Stimulated activated CD4-positive, alpha-beta T cell treated with anti-CD3 and anti-CD28 coated beads, TNF-alpha, amount 100 ng/mL, for 48 hours (primary cell): Measurements from ENCODE around the gene EIF4A2.
A peak's percentile ranks its signal among the peaks of the same experiment; 100 is the strongest.
"Not testable (repeated sequence)": the region's sequence is repeated elsewhere in the genome, so short reads cannot be mapped to it uniquely, and the experiment has no call there.

Source experiments
- DNase-seq, 3 donors: peaks; one replicate each; pipeline ENCODE4 v3.0.0-alpha.2; 2020; ENCODE audit warnings: low read depth in 3 of 3

EIF4A2 gene

DNA sequence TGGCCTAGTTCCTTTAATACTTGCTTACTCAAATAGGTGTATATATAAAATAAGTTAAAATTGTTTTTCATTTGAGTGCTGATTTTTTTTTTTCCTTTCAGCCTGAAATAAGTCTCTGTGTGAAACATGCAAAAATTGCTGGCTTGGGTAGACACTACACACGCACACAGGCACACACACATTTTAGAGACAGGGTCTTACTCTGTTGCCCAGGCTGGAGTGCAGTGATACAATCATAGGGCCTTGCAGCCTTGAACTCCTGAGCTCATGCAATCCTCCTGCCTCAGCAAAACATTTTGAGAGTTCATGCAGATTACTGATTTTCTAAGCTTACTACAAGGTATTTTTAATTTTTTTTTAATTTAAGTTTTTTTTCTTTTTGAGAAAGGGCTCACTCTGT lies 35.6 kb downstream of the EIF4A2 start:
- no peak for DNase-seq

DNA sequence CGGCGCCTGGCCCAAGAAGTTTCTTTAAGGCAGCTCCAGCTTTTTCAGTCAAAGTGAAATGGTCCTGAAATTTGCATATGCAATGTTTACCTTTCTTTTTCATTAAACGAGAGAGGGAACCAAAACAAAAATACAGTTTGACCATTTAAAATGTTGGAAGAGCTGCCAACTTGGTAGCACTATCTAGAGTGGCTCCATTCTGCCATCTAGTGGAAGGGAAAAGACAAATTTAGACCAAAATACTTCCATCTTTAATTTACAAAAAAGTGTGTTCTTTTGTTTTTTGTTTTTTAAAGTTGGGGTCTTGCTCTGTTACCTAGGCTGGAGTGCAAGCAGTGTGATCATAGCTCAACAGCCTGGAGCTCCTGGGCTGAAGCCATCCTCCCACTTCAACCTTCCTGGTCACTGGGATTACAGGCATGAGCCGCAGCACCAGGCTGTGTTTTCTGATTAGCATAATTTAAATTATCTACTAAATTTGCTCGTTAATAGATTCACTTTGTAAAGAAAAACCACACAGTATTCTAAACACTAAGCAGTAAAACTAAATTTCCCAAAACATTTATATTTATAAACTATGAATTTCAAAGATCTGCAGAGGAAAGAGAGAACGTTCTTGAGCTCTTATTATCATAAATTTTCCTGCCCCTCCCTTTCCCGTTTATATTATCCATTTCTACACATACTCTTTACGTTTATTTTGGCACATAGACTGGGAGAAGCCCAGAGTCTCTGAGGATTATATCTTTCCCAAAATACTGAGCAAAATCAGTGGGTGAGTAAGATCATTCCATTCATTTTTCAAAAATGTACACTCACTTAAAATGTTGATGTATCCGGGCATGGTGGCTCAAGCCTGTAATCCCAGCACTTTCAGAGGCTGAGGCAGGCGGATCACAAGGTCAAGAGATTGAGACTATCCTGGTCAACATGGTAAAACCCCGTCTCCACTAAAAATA lies 38.3 kb downstream of the EIF4A2 start:
- peak in 1 of 3 donors; percentile 20 for DNase-seq

DNA sequence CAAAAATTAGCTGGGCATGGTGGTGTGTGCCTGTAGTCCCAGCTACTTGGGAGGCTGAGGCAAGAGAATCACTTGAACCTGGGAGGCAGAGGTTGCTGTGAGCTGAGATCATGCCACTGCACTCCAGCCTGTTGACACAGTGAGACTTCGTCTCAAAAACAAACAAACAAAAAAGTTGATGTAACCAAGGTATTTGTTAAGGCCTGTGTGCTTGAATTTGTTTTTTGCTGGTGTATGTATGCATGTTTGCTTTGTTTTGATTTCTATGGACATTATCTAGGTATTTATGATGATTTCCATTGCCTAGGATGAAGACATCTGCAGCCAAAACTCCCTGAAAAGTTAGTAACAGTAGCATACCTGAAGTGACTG lies 39.0 kb downstream of the EIF4A2 start:
- not testable (repeated sequence) for DNase-seq

DNA sequence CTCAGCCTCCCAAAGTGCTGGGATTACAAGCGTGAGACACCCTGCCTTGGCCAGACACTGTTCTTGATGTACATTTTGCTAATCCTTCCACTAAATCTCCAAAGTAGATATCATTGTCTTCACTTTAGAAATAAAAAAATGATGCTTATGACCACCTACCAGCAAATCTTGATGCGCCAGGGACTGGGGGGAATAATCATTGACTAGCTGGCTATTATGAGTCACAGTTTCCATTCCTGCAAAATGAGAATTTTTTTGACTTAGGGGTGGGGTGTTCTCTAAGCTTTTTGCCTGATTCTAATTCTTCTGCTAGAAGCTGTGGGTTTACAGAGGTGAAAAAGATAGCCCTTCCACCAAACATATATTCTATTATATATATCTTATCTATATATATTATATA lies 40.0 kb downstream of the EIF4A2 start:
- DNase-seq, result no peak

DNA sequence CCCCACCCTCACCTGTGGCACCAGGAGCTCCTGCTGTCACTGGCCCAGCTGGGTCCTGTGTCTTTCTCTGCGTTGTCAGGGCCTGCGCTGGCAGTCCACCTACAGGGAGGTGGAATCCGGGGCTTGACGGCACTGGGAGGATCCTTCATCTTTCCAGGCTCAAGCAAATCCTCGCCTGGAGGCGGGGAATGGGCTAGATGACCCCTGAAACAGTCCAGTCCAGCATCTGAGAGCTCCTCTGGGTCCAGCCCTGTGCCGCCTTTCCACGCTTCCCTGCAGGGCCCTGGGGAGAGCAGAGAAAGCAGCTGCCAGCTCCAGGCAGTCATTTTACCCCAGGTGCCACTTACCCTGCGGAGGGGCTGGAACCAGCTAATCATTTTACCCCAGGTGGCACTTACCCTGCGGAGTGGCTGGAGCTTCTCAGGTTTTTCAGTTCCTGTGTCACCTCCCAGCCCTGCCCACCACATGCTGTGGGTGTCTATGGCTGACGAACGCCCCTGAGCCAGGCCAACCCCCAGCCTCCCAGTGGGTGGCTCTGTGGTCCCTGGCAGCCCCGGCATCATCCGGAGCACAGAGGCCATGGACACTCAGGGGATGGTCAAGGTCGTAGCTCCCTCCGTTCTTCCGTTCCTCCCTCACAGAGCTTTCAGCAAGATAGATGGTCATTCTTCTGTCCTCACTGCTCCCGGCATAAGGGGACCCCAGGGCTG lies 41.2 kb downstream of the EIF4A2 start:
- DNase-seq, result no peak

DNA sequence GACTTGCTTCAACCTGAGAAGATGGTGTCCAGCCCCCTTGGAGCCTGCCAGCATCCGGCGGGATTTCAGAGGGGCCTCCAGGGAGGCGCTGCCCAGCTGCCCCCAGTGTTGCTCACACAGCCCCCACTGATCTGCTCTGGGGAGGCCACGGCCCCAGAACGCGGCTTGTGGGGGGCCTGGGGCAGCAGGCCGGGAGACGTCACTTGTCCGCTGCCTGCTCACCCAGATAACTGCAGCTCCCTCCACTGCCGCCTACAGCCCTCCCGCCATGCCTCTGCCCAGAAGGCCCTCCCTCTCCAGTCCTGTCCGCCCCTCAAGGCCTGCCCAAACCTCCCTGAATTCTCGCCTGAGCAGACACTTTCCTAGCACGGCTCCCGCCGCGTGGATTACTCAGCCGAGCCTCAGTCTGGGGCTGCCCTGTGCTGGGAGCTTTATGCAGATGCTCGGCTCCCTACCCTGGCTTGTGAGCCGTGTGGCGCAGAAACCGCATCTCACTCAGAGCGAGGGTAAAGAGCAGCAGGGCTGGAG lies 42.0 kb downstream of the EIF4A2 start:
- peak in 2 of 3 donors; percentile 24 to 57 for DNase-seq

DNA sequence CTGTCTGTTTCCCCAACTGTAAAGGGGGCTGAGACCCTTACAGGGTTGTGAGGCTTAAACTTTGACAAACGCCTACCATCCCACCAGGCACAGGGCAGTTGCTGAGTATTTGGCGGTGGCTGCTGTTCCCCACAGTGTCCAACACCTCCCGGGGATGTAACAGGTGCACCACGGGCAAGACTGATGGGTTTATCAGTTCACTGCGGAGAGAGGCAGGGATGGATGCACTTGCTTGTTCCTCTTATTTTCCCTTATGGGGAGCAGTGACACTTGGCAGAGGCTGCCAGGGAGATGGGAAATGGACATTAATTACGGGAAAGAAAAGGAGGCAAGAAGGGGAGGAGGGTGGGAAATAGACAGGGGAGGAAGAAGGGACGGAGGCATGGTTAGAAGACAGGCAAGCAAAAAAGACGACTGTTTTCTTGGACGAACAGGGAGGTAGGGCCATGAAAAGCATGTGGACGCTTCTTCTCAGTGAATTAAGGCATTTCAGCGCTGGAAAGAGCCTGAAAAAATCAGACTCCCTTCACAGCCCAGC lies 42.6 kb downstream of the EIF4A2 start:
- no peak for DNase-seq

DNA sequence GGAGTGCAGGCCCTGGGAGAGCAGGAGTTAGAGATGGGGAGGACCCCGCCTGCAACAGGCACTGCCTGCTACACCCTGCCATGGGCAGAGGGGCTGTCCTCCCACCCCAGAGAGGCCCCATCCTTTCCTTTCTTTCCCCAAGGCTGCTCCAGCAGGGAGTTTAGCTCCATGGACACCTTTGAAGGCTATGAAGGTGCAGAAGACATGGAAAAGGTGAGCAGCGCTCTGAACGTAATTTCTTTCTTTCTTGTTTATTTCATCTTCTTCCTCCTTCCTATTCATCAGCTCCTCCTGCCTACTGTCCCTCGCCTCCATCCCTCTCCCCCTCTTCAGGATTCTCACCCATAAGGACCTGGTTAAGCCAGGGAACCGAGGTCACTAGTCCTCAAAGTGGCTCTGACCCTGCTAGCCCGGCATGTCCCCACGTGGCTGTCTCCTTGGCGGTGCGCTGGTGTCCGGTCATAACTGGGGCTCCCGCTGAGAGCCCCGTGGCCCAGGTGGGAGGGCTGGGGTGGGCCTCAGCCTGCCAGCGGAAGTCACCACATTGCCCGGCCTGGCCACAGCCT lies 43.1 kb downstream of the EIF4A2 start:
- no peak for DNase-seq

DNA sequence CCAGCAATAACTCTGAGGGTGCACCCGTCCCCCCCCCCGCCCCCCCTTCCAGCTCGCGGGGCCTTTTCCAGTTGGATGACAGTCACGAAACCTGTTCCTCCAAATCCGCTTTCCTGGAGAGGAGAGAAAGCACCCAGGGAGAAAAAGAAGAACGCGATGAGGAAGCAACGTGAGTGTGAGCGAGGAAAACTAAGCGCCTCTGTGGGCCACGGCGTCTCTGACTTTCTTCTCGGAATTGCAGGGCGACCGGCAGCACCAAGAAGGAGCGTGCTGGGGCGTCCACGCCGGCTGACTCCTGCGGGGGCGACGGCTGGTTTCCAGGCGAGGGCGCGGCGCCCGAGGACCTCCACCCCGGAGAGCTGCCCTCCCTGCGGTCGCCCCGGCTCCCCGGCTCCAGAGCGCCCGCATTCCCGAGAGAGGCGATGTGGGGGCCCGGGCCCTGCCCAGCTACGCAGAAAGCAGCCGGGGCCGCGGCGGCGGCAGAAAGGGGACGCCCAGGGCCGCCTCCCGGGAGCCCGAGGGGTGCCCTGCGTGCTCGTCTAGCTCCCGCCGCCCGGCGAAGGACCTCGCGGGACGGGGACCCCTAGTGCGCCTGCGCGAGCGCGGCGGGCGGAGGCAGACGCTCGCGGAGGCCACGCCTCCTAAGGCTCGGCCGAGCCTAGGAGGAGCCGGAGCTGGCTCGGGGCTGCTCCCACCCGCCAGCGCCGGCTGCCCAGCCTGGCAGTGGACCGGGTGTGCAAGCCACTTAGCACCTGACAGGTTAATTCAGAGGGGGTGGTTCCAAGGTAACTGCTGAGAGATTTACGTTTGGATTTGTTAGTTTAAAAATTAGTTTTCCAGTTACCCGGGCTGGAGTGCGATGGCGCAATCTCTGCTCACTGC lies 43.8 kb downstream of the EIF4A2 start:
- DNase-seq, result peak; percentile 63 to 76 (median 72)

DNA sequence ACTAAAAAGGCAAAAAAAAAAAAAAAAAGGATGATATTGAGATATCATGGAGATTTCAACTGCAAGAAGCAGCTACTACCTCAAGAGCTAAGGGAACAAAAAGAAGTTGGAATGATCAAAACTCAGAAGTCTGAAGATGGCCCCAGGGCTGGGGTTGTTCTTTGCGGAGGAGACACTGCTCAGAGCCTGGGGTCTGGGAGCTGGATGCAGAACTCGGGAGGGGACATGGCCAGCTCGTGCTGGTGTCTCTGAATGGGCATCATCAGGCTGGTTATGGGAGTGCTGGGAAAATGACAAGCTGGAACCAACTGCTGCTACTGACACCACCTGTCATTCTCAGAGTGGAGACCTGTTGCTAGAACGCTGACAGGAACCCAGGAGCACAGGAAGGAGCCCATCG lies 45.0 kb downstream of the EIF4A2 start:
- no peak for DNase-seq

DNA sequence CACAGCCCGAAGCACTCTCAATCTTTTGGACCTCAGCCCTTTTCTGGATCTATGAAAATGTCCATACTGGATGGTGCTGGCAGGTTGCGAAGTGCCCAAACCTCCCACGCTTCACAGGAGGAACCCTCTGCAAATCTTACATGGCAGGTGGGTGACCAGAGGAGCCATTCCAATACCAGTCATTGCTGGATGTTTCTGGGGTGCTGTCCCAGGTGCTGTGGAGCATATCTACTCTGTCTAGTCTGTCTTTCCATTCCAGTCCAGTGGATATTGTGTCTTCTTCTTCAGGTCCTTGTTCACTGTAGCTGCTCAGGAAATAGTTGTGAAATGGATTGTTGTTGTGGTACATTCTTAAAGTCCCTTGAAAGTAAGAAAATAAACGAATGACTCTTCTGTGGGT lies 48.4 kb downstream of the EIF4A2 start:
- no peak for DNase-seq

DNA sequence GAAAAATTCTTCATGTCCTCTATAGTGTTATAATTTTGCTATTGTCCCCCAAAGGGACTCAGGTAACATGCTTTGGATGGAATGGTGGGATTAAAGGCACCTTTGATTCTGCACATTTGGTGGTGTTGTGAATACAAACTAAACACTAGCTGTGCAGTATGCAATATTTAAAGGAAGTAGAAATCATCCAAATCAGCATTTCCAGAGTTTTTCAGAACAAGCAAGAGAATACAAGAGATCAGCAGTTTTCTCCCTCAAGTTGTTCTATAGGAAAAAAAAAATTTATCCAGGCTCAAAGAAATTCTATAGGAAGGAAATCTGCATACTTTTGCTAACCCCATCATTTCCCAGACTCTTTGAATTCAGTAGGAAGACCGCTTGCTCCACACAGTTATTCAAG lies 48.9 kb downstream of the EIF4A2 start:
- no peak for DNase-seq
